Lower leg skin (tissue), 4 donors: ENCODE data around the gene GAS6. TPM values are rescaled to one million over a fixed set of nuclear protein-coding genes. Genes with fewer than 3 reads are reported as not detected.

Experiments used
- total RNA-seq, 4 donors: library from RNA; depleted of rRNA; stranded (reverse); fragments of >200 nt; gene quantifications; one replicate each; pipeline ENCODE4 v1.1.0, GENCODE V29; 2016

The GAS6 gene
- total RNA-seq, 4 donors from 2014 or later: 176 to 307 (median 213) TPM

Other genes starting within 250 kb of the GAS6 start
- not detected for gene ATP4B, start 205.9 kb downstream of the GAS6 start, total RNA-seq
- not detected for gene GRK1, start 196.9 kb downstream of the GAS6 start, total RNA-seq
- gene TMEM255B, start 104.8 kb downstream of the GAS6 start, total RNA-seq: 1 to 10 TPM; 2.0 to 4.8 (median 3.4) TPM
- 1 to 10 TPM in 1 of 4 donors, under 1 TPM in 2, not detected in 1; 0.13 to 1.4 (median 0.13) TPM for gene C13orf46, start 110.0 kb upstream of the GAS6 start, total RNA-seq